K562 (cell line): ENCODE measurements around the gene ASCL3. TPM values are rescaled to one million over a fixed set of nuclear protein-coding genes. Genes with fewer than 3 reads are reported as not detected.
A peak's percentile ranks its signal among the peaks of the same experiment; 100 is the strongest.

Experiments used
- CEBPZ ChIP-seq: fragments of 150-350 bp; IDR thresholded peaks from 2 replicates; pipeline ENCODE4 v1.6.1; 2014; ENCODE audit warnings: low read depth, mild to moderate bottlenecking, low read length, borderline replicate concordance
- FOSL1 ChIP-seq: fragments of 200-800 bp; sonication (Bioruptor generic); conservative IDR thresholded peaks from 2 replicates; pipeline ENCODE4 v1.6.1; 2016; ENCODE audit warnings: missing genetic modification characterization, missing compliant biosample characterization
- FUS ChIP-seq: fragments of 200-400 bp; formaldehyde crosslinking; optimal IDR thresholded peaks from 2 replicates; pipeline ENCODE3; 2017; ENCODE audit warnings: low read depth, low read length
- HES1 ChIP-seq: fragments of 450-650 bp; IDR thresholded peaks from 2 replicates; pipeline ENCODE4 v1.6.1; 2016; ENCODE audit warnings: low read depth, mild to moderate bottlenecking, moderate library complexity
- PKNOX1 ChIP-seq: fragments of 450-650 bp; IDR thresholded peaks from 2 replicates; pipeline ENCODE4 v1.6.1; 2016
- RBBP5 ChIP-seq: fragments of 200-600 bp; sonication (generic); IDR thresholded peaks from 2 replicates; pipeline ENCODE4 v1.6.1; 2012; ENCODE audit warnings: borderline replicate concordance, mild to moderate bottlenecking, low read length, control low read depth, inconsistent platforms; ENCODE audit not compliant: insufficient read depth, poor library complexity, severe bottlenecking
- RCOR1 ChIP-seq, 2 experiments: IDR thresholded peaks; 2 replicates each; pipeline ENCODE4 v1.6.1; 2012; ENCODE audit warnings: low read depth in 2 of 2, low read length in 2 of 2, borderline replicate concordance in 1 of 2, improper control_type of control experiment in 1 of 2
- ZBTB33 ChIP-seq: sonication (generic); formaldehyde crosslinking; IDR thresholded peaks from 2 replicates; pipeline ENCODE4 v1.8.1; 2023; ENCODE audit warnings: mild to moderate bottlenecking, missing genetic modification reagents
- ZSCAN32 ChIP-seq: fragments of 450-650 bp; formaldehyde crosslinking; IDR thresholded peaks from 2 replicates; pipeline ENCODE4 v1.4.0; 2020; ENCODE audit warnings: mild to moderate bottlenecking, moderate library complexity
- polyA plus RNA-seq, 8 experiments: library from polyadenylated mRNA; depleted of rRNA in 4 of 8; stranded (reverse) in 5 of 8; unstranded in 3 of 8; fragments of >200 nt; fragmentation: Nextera tagmentation in 2 of 8; fragmentation: Illumina TruSeq in 1 of 8; extraction: Ambion mirVana in 2 of 8; extraction: Trizol in 1 of 8; gene quantifications; 2 replicates each; pipeline versions ENCODE4 v1.2.1 to v1.2.3, GENCODE V29; 2011 to 2014; ENCODE audit warnings: inconsistent platforms in 1 of 8, missing spikeins in 1 of 8
- total RNA-seq, 7 experiments: library from RNA; depleted of rRNA in 6 of 7; stranded (reverse); fragments of >200 nt in 6 of 7; fragmentation: Illumina TruSeq in 2 of 7; extraction: Trizol in 2 of 7; gene quantifications; 2 replicates each; pipeline versions ENCODE4 v1.2.1 to v1.2.3, GENCODE V29; 2011 to 2021; ENCODE audit warnings: low replicate concordance in 1 of 7
- TF ChIP-seq, protein P1 (sequence below): sonication (generic); formaldehyde crosslinking; IDR thresholded peaks from 2 replicates; pipeline ENCODE4 v1.5.0; 2020; ENCODE audit warnings: missing genetic modification reagents
- TF ChIP-seq, protein P2 (sequence below): fragments of 250-450 bp; sonication (Bioruptor Pico); IDR thresholded peaks from 2 replicates; pipeline ENCODE4 v1.4.0; 2020
- TF ChIP-seq, protein P3 (sequence below): fragments of 450-650 bp; IDR thresholded peaks from 2 replicates; pipeline ENCODE4 v1.7.0; 2016; ENCODE audit warnings: borderline replicate concordance

ASCL3 gene
- total and polyA plus RNA-seq, 9 of the 15 experiments (the other 6 are each of a cell fraction or from before 2014, with no cell fraction given): not detected

GRCh38 chr11:8964324-8965320 lies 21.8 kb upstream of the ASCL3 start, which contains the start of gene TMEM9B (continued):
- peak; percentile 54; the same call in 1 of the 2 replicates for TF ChIP-seq ZBTB33 (CRISPR knock-in tag)
- TF ChIP-seq, protein P1, sequence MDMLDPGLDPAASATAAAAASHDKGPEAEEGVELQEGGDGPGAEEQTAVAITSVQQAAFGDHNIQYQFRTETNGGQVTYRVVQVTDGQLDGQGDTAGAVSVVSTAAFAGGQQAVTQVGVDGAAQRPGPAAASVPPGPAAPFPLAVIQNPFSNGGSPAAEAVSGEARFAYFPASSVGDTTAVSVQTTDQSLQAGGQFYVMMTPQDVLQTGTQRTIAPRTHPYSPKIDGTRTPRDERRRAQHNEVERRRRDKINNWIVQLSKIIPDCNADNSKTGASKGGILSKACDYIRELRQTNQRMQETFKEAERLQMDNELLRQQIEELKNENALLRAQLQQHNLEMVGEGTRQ: 0 out of 2 replicates have a peak, but pooled peaks have one; percentile 19
- TF ChIP-seq, protein P2, sequence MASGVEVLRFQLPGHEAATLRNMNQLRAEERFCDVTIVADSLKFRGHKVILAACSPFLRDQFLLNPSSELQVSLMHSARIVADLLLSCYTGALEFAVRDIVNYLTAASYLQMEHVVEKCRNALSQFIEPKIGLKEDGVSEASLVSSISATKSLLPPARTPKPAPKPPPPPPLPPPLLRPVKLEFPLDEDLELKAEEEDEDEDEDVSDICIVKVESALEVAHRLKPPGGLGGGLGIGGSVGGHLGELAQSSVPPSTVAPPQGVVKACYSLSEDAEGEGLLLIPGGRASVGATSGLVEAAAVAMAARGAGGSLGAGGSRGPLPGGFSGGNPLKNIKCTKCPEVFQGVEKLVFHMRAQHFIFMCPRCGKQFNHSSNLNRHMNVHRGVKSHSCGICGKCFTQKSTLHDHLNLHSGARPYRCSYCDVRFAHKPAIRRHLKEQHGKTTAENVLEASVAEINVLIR: peak; percentile 91
- peak; percentile 81 for TF ChIP-seq RBBP5
- peak in 1 of 2 experiments; percentile 41; a peak in 1 of 4 replicates for TF ChIP-seq RCOR1 (IDR thresholded peaks at IDR 0.05; ENCODE audit: borderline replicate concordance in 1 of 2, low read depth in 2 of 2, low read length in 2 of 2)
- TF ChIP-seq HES1: 0 out of 2 replicates have a peak, but pooled peaks have one; percentile 39
- 0 out of 2 replicates have a peak, but pooled peaks have one; percentile 29 for TF ChIP-seq PKNOX1
- no peak for TF ChIP-seq CEBPZ
- no peak; the same call in 1 of the 2 replicates for TF ChIP-seq FOSL1
- TF ChIP-seq, protein P3, sequence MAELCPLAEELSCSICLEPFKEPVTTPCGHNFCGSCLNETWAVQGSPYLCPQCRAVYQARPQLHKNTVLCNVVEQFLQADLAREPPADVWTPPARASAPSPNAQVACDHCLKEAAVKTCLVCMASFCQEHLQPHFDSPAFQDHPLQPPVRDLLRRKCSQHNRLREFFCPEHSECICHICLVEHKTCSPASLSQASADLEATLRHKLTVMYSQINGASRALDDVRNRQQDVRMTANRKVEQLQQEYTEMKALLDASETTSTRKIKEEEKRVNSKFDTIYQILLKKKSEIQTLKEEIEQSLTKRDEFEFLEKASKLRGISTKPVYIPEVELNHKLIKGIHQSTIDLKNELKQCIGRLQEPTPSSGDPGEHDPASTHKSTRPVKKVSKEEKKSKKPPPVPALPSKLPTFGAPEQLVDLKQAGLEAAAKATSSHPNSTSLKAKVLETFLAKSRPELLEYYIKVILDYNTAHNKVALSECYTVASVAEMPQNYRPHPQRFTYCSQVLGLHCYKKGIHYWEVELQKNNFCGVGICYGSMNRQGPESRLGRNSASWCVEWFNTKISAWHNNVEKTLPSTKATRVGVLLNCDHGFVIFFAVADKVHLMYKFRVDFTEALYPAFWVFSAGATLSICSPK: no peak
- peak; percentile 45 for TF ChIP-seq FUS
- TF ChIP-seq ZSCAN32 (CRISPR knock-in tag): no peak
